HepG2 (cell line): ENCODE measurements around the gene ULK3. TPM values are rescaled to one million over a fixed set of nuclear protein-coding genes. Genes with fewer than 3 reads are reported as not detected.

Source experiments
- ATAC-seq: fragments of 200-7000 bp; cut with Tn5 transposase; 3 replicates; pipeline ENCODE4 v1.9.1; 2020; ENCODE audit warnings: mild to moderate bottlenecking, moderate library complexity
- BruUV-seq: library from RNA; stranded (reverse); fragments of 400-500 nt; replicated peaks from 2 replicates; lab custom pipeline; 2021; lab: Mats Ljungman, UMichigan
- CTCF ChIA-PET: fragments of 300-600 bp; formaldehyde crosslinking; extraction: SDS; loops from one replicate; lab custom pipeline; 2021; ENCODE audit warnings: low total read pairs, inconsistent platforms, low intra/inter-chr PET ratio; lab: Yijun Ruan, JAX
- POLR2A ChIA-PET: fragments of 350-600 bp; sonication (Branson Sonifier 250); formaldehyde crosslinking; loops from one replicate; lab custom pipeline; 2020; ENCODE audit warnings: antibody characterized with exemption, inconsistent platforms; lab: Yijun Ruan, JAX
- DNase-seq: peaks from one replicate; pipeline ENCODE4 v3.0.0-alpha.2; 2015; ENCODE audit warnings: low spot score
- FAIRE-seq: peaks from 3 replicates; lab custom pipeline; 2011; peaks lifted over from hg19 to GRCh38; lab: Jason Lieb, UNC
- H2AFZ ChIP-seq: one replicate; pipeline ENCODE4 v1.6.1; 2011; ENCODE audit warnings: low read length, inconsistent platforms
- H3K27ac ChIP-seq: fragments of 300-600 bp; 3 replicates; pipeline ENCODE4 v1.8.0; 2011; ENCODE audit warnings: mixed run types, mild to moderate bottlenecking, mixed read lengths, low read length, inconsistent platforms; ENCODE audit not compliant: insufficient read depth; ENCODE audit errors: extremely low read length
- H3K27me3 ChIP-seq, 2 experiments: fragments of 200-600 bp in 1 of 2; 2 replicates in 1 of 2; 3 replicates in 1 of 2; pipeline versions ENCODE4 v1.6.0 to v1.8.0; 2011; ENCODE audit warnings: low read length in 2 of 2, mild to moderate bottlenecking in 2 of 2, moderate library complexity in 2 of 2, inconsistent platforms in 1 of 2; ENCODE audit not compliant: insufficient read depth in 2 of 2, control insufficient read depth in 1 of 2
- H3K36me3 ChIP-seq, 2 experiments: fragments of 200-600 bp in 1 of 2; replicated peaks in 1 of 2; 2 replicates in 1 of 2; 3 replicates in 1 of 2; pipeline versions ENCODE4 v1.5.1 to v1.8.0; 2011; ENCODE audit warnings: low read length in 2 of 2, inconsistent platforms in 1 of 2; ENCODE audit not compliant: insufficient read depth in 2 of 2, control insufficient read depth in 1 of 2
- H3K4me1 ChIP-seq: 2 replicates; pipeline ENCODE4 v1.5.1; 2012; ENCODE audit warnings: low read length, inconsistent platforms; ENCODE audit not compliant: insufficient read depth
- H3K4me2 ChIP-seq: 2 replicates; pipeline ENCODE4 v1.6.0; 2011; ENCODE audit warnings: low read depth, low read length, inconsistent platforms
- H3K4me3 ChIP-seq, 3 experiments: fragments of 200-600 bp in 1 of 3; sonication (generic), shearing (Covaris generic) in 1 of 3; replicated peaks in 1 of 3; 2 replicates each; pipeline ENCODE4 v1.5.1; 2011 to 2016; ENCODE audit warnings: low read length in 3 of 3, inconsistent platforms in 2 of 3, low read depth in 2 of 3, mild to moderate bottlenecking in 2 of 3, control low read depth in 1 of 3, mixed read lengths in 1 of 3; ENCODE audit not compliant: insufficient read depth in 1 of 3
- H3K79me2 ChIP-seq: one replicate; pipeline ENCODE4 v1.6.1; 2011; ENCODE audit warnings: low read length, inconsistent platforms; ENCODE audit not compliant: insufficient read depth
- H3K9ac ChIP-seq: 2 replicates; pipeline ENCODE4 v1.6.0; 2011; ENCODE audit warnings: mild to moderate bottlenecking, low read depth, low read length, inconsistent platforms; ENCODE audit not compliant: insufficient read depth
- H3K9me3 ChIP-seq: 2 replicates; pipeline ENCODE4 v1.5.1; 2012; ENCODE audit warnings: mild to moderate bottlenecking, low read length
- H4K20me1 ChIP-seq: 2 replicates; pipeline ENCODE4 v1.6.0; 2011; ENCODE audit warnings: inconsistent platforms, mild to moderate bottlenecking, low read length, moderate library complexity; ENCODE audit not compliant: insufficient read depth
- ATM ChIP-seq: fragments of 450-650 bp; IDR thresholded peaks from 2 replicates; pipeline ENCODE4 v1.7.1; 2017; ENCODE audit warnings: mild to moderate bottlenecking, borderline replicate concordance
- CREB1 ChIP-seq, 2 experiments: fragments of 450-650 bp in 1 of 2; IDR thresholded peaks; 2 replicates each; pipeline ENCODE4 v1.6.1; 2016 to 2017; ENCODE audit warnings: control low read depth in 1 of 2, mild to moderate bottlenecking in 1 of 2, missing compliant biosample characterization in 1 of 2, missing genetic modification characterization in 1 of 2
- IRF1 ChIP-seq: sonication (generic); formaldehyde crosslinking; IDR thresholded peaks from 2 replicates; pipeline ENCODE4 v1.4.0; 2020; ENCODE audit warnings: low read depth, mild to moderate bottlenecking, missing genetic modification reagents
- JDP2 ChIP-seq: sonication (generic); formaldehyde crosslinking; IDR thresholded peaks from 2 replicates; pipeline ENCODE4 v1.8.1; 2022; ENCODE audit warnings: missing genetic modification reagents, borderline replicate concordance
- MYPOP ChIP-seq: sonication (generic); formaldehyde crosslinking; IDR thresholded peaks from 2 replicates; pipeline ENCODE4 v1.8.1; 2023; ENCODE audit warnings: mild to moderate bottlenecking, moderate library complexity, missing genetic modification reagents
- POGK ChIP-seq: sonication (generic); formaldehyde crosslinking; conservative IDR thresholded peaks from 2 replicates; pipeline ENCODE4 v1.8.0; 2022; ENCODE audit warnings: mild to moderate bottlenecking, moderate library complexity, missing genetic modification reagents
- SCMH1 ChIP-seq: sonication (generic); formaldehyde crosslinking; IDR thresholded peaks from 2 replicates; pipeline ENCODE4 v1.9.0; 2021; ENCODE audit warnings: missing genetic modification reagents, mild to moderate bottlenecking, borderline replicate concordance
- SNAI1 ChIP-seq: sonication (generic); formaldehyde crosslinking; IDR thresholded peaks from 2 replicates; pipeline ENCODE4 v1.5.0; 2020; ENCODE audit warnings: mild to moderate bottlenecking, missing genetic modification reagents, borderline replicate concordance
- SNAPC2 ChIP-seq: sonication (generic); formaldehyde crosslinking; IDR thresholded peaks from 2 replicates; pipeline ENCODE4 v1.8.1; 2022; ENCODE audit warnings: mild to moderate bottlenecking, missing genetic modification reagents
- SRSF9 ChIP-seq: fragments of 200-400 bp; formaldehyde crosslinking; IDR thresholded peaks from 2 replicates; pipeline ENCODE4 v1.6.1; 2018; ENCODE audit warnings: borderline replicate concordance, mild to moderate bottlenecking, low read depth, low read length; ENCODE audit not compliant: insufficient read depth, poor library complexity, severe bottlenecking
- ZNF275 ChIP-seq: sonication (generic); formaldehyde crosslinking; IDR thresholded peaks from 2 replicates; pipeline ENCODE4 v1.8.0; 2022; ENCODE audit warnings: missing genetic modification reagents, mild to moderate bottlenecking, inconsistent platforms, borderline replicate concordance
- ZNF329 ChIP-seq: sonication (generic); formaldehyde crosslinking; IDR thresholded peaks from 2 replicates; pipeline ENCODE4 v1.9.0; 2021; ENCODE audit warnings: low read depth, mild to moderate bottlenecking, missing genetic modification reagents
- WGBS: methylation state at CpG from one replicate; pipeline ENCODE4 v1.1.6; 2017; ENCODE audit warnings: low lambda C conversion rate; 5-methylcytosine and 5-hydroxymethylcytosine counted together
- in situ Hi-C: cut with HindIII; loops from 2 replicates; pipeline ENCODE4 v1.10.0; 2017; ENCODE audit warnings: low pct_unique_long_range_greater_than_20kb; ENCODE audit not compliant: extremely low pct_ligation_motif_present
- intact Hi-C: fragments of 100-400 bp; cut with micrococcal nuclease; formaldehyde crosslinking; loops from one replicate; pipeline ENCODE4 v1.10.0; 2022; ENCODE audit not compliant: unreplicated experiment
- polyA plus RNA-seq, 8 experiments: library from polyadenylated mRNA; depleted of rRNA in 3 of 8; stranded (reverse) in 7 of 8; unstranded in 1 of 8; fragments of >200 nt; fragmentation: Illumina TruSeq in 4 of 8; extraction: Trizol in 4 of 8; gene quantifications; 2 replicates each; pipeline versions ENCODE4 v1.2.1 to v1.2.3, GENCODE V29; 2011 to 2016; ENCODE audit warnings: low read depth in 4 of 8, missing spikeins in 1 of 8, mixed read lengths in 1 of 8; ENCODE audit not compliant: insufficient read depth in 1 of 8
- total RNA-seq, 5 experiments: library from RNA; depleted of rRNA; stranded (reverse); fragments of >200 nt; fragmentation: Illumina TruSeq; extraction: Trizol; gene quantifications; 2 replicates each; pipeline ENCODE4 v1.2.3, GENCODE V29; 2016; ENCODE audit warnings: low read depth in 1 of 5

ULK3 gene
- total and polyA plus RNA-seq, 2 of the 13 experiments (the other 11 are each of a cell fraction or from before 2014, with no cell fraction given) = 15.2 to 23.7 TPM

GRCh38 chr15:74793135-74794028 lies 49.6 kb downstream of the ULK3 start:
- FAIRE-seq (no peak), DNase-seq (no peak), ATAC-seq (no peak)
- ChIA-PET POLR2A (interaction anchor here (0.6 to 3.7 kb wide), 5 partner anchors 10 to 195 kb away, joined by 3 to 13 read pairs (median 4); no protein-coding TSS in a partner anchor), CTCF (interaction anchor here (1.0 kb wide), 1 partner anchor 22 kb away, joined by 3 read pairs; no protein-coding TSS in a partner anchor)
- no peak overlapping the region for H3K4me2 ChIP-seq
- intact Hi-C loops (no loop called here), in situ Hi-C loops (no loop called here)
- WGBS = 95% methylated on average over 12 of the region's 12 CpGs
- peaks cover 21% of the 10 kb centered on the region; the same call in 1 of the 2 replicates for H4K20me1 ChIP-seq
- no peaks in the 10 kb centered on the region for H3K9me3 ChIP-seq
- peaks cover 17% of the 10 kb centered on the region for H3K79me2 ChIP-seq
- no peak for TF ChIP-seq JDP2
- TF ChIP-seq SRSF9 = no peak
- TF ChIP-seq SNAPC2 = no peak
- TF ChIP-seq POGK (CRISPR knock-in tag) = no peak
- TF ChIP-seq CREB1 (IDR thresholded peaks at IDR 0.05) = no peak
- no peak for TF ChIP-seq CREB1 (CRISPR knock-in tag; IDR thresholded peaks at IDR 0.05)
- no peak for TF ChIP-seq ZNF329 (CRISPR knock-in tag)
- no peak for TF ChIP-seq IRF1 (CRISPR knock-in tag)
- no peak for TF ChIP-seq SNAI1
- no peak for TF ChIP-seq MYPOP (CRISPR knock-in tag)
- TF ChIP-seq ZNF275 = no peak
- TF ChIP-seq SCMH1 (CRISPR knock-in tag) = no peak
- no peak for TF ChIP-seq ATM
- no peak overlapping the region for H3K27ac ChIP-seq
- BruUV-seq = no TSS peak
- H3K4me3 ChIP-seq = no peak overlapping the region
- H3K9ac ChIP-seq = no peak overlapping the region
- H2AFZ ChIP-seq = no peak overlapping the region
- H3K36me3 ChIP-seq = peaks cover 10 to 22% of the 10 kb centered on the region in 2 experiments; a peak in 3 of 5 replicates
- H3K27me3 ChIP-seq = no peaks in the 10 kb centered on the region
- H3K4me1 ChIP-seq = peaks cover 15% of the 10 kb centered on the region
